Glutamatergic neuron (in vitro differentiated cells): ENCODE measurements around the gene DHCR24. TPM values are rescaled to one million over a fixed set of nuclear protein-coding genes. Genes with fewer than 3 reads are reported as not detected.

Experiments used
- DNase-seq: peaks from one replicate; pipeline ENCODE4 v3.0.0; 2022
- H3K27ac Mint-ChIP-seq: one replicate; pipeline ENCODE4 v1.8.0; 2020; ENCODE audit warnings: mild to moderate bottlenecking, mixed read lengths, inconsistent platforms; ENCODE audit not compliant: unreplicated experiment
- H3K27me3 Mint-ChIP-seq: one replicate; pipeline ENCODE4 v1.8.0; 2020; ENCODE audit warnings: mild to moderate bottlenecking, moderate library complexity, mixed read lengths, inconsistent platforms; ENCODE audit not compliant: unreplicated experiment
- H3K36me3 Mint-ChIP-seq: one replicate; pipeline ENCODE4 v1.8.0; 2020; ENCODE audit warnings: mild to moderate bottlenecking, mixed read lengths, inconsistent platforms; ENCODE audit not compliant: unreplicated experiment
- H3K4me1 Mint-ChIP-seq: one replicate; pipeline ENCODE4 v1.8.0; 2020; ENCODE audit warnings: mild to moderate bottlenecking, low read depth, mixed read lengths, inconsistent platforms; ENCODE audit not compliant: unreplicated experiment
- H3K4me3 Mint-ChIP-seq: one replicate; pipeline ENCODE4 v1.8.0; 2020; ENCODE audit warnings: mild to moderate bottlenecking, mixed read lengths, inconsistent platforms; ENCODE audit not compliant: unreplicated experiment
- H3K9me3 Mint-ChIP-seq: one replicate; pipeline ENCODE4 v1.8.0; 2020; ENCODE audit warnings: mild to moderate bottlenecking, moderate library complexity, mixed read lengths, inconsistent platforms; ENCODE audit not compliant: unreplicated experiment
- total RNA-seq: library from RNA; stranded (reverse); fragmentation: NEBNext Ultra II Directional; extraction: Animal tissue kit (Norgen Biotek cat#: 25700); gene quantifications from one replicate; pipeline ENCODE4 v1.2.1, GENCODE V29; 2021; ENCODE audit not compliant: unreplicated experiment
- TF ChIP-seq, protein P1 (sequence below): fragments of 200-600 bp; sonication (generic); IDR thresholded peaks from one replicate; pipeline ENCODE4 v1.5.0; 2021; ENCODE audit not compliant: partially characterized antibody, unreplicated experiment

DHCR24 gene
- total RNA-seq, 1 donor from 2014 or later: 284 TPM

GRCh38 chr1:54849219-54850068 lies 37.6 kb downstream of the DHCR24 start:
- Mint-ChIP-seq H3K4me1 (no peaks in the 10 kb centered on the region), H3K27ac (no peak overlapping the region), H3K4me3 (no peak overlapping the region), H3K36me3 (peaks cover 7% of the 10 kb centered on the region), H3K9me3 (peaks cover 2% of the 10 kb centered on the region), H3K27me3 (peaks cover 4% of the 10 kb centered on the region)
- DNase-seq: no peak
- TF ChIP-seq, protein P1, sequence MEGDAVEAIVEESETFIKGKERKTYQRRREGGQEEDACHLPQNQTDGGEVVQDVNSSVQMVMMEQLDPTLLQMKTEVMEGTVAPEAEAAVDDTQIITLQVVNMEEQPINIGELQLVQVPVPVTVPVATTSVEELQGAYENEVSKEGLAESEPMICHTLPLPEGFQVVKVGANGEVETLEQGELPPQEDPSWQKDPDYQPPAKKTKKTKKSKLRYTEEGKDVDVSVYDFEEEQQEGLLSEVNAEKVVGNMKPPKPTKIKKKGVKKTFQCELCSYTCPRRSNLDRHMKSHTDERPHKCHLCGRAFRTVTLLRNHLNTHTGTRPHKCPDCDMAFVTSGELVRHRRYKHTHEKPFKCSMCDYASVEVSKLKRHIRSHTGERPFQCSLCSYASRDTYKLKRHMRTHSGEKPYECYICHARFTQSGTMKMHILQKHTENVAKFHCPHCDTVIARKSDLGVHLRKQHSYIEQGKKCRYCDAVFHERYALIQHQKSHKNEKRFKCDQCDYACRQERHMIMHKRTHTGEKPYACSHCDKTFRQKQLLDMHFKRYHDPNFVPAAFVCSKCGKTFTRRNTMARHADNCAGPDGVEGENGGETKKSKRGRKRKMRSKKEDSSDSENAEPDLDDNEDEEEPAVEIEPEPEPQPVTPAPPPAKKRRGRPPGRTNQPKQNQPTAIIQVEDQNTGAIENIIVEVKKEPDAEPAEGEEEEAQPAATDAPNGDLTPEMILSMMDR: no peak

GRCh38 chr1:54848134-54848948 lies 38.7 kb downstream of the DHCR24 start:
- no peak overlapping the region for H3K4me3 Mint-ChIP-seq
- TF ChIP-seq, protein P1: no peak
- H3K27ac Mint-ChIP-seq: no peak overlapping the region
- no peak for DNase-seq
- peaks cover 7% of the 10 kb centered on the region for H3K36me3 Mint-ChIP-seq
- no peaks in the 10 kb centered on the region for H3K4me1 Mint-ChIP-seq
- peaks cover 4% of the 10 kb centered on the region for H3K27me3 Mint-ChIP-seq
- peaks cover 2% of the 10 kb centered on the region for H3K9me3 Mint-ChIP-seq

GRCh38 chr1:54846716-54847284 lies 40.2 kb downstream of the DHCR24 start:
- DNase-seq: no peak
- Mint-ChIP-seq H3K4me1 (no peaks in the 10 kb centered on the region), H3K9me3 (peaks cover 2% of the 10 kb centered on the region), H3K4me3 (no peak overlapping the region), H3K36me3 (peaks cover 13% of the 10 kb centered on the region), H3K27me3 (peaks cover 4% of the 10 kb centered on the region), H3K27ac (no peak overlapping the region)
- TF ChIP-seq, protein P1: no peak

DNA sequence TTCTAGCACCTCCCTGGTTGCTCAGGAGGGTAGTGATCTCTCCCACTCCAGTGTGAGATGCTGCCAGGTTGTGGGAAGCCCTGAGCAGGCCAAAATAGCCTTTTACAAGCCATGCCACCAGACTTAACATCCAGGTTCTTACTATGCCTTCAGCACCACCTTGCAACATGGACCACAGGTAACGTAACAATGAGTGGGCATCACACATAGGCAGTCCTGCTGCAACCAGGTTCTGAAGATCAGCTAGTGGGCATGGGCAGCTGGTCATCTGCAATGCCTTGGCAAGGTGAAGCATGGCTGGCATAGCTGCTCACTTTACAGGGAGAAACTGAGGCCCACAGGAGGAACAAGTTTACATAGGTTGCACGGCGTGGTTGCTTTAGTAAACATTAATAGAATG lies 40.7 kb downstream of the DHCR24 start:
- Mint-ChIP-seq H3K4me1 (no peaks in the 10 kb centered on the region), H3K36me3 (peaks cover 13% of the 10 kb centered on the region), H3K4me3 (no peak overlapping the region), H3K27me3 (peaks cover 4% of the 10 kb centered on the region), H3K9me3 (peaks cover 2% of the 10 kb centered on the region), H3K27ac (no peak overlapping the region)
- TF ChIP-seq, protein P1: no peak
- DNase-seq: no peak

- Mint-ChIP-seq H3K27me3 (peaks cover 4% of the 10 kb centered on the region), H3K36me3 (peaks cover 13% of the 10 kb centered on the region), H3K27ac (no peak overlapping the region), H3K4me1 (no peaks in the 10 kb centered on the region), H3K9me3 (peaks cover 2% of the 10 kb centered on the region), H3K4me3 (no peak overlapping the region)
- TF ChIP-seq, protein P1: no peak
- no peak for DNase-seq
Measured at GRCh38 chr1:54845772-54846171, 41.2 kb downstream of the DHCR24 start.
